Hematopoietic multipotent progenitor cell treated with erythropoietin and hydrocortisone succinate and interleukin-3 and kit ligand, for 17 days (in vitro differentiated cells): ENCODE measurements around the gene PLA2G2E.

Source experiments
- DNase-seq: peaks from one replicate; pipeline ENCODE4 v3.0.0-alpha.2; 2015; ENCODE audit warnings: low spot score

The PLA2G2E gene

GRCh38 chr1:19923137-19923952 lies at the start of gene PLA2G2E:
TSS of gene PLA2G2E (minus strand) at chr1:19923617. CDS start at chr1:19923559, 58 bp downstream.
- no peak for DNase-seq

GRCh38 chr1:19971664-19972063 lies 48.2 kb upstream of the PLA2G2E start:
- DNase-seq: no peak

- no peak for DNase-seq
Observed at GRCh38 chr1:19969898-19970660, 46.7 kb upstream of the PLA2G2E start.

- DNase-seq: no peak
Observed at GRCh38 chr1:19967808-19968207, 44.4 kb upstream of the PLA2G2E start.

- no peak for DNase-seq
Observed at GRCh38 chr1:19964542-19964941, 41.1 kb upstream of the PLA2G2E start.

- no peak for DNase-seq
Observed at GRCh38 chr1:19963636-19964035, 40.2 kb upstream of the PLA2G2E start.

- DNase-seq: no peak
Observed at GRCh38 chr1:19960591-19960990, 37.2 kb upstream of the PLA2G2E start.

GRCh38 chr1:19957779-19958178 lies 34.4 kb upstream of the PLA2G2E start:
- DNase-seq: no peak

GRCh38 chr1:19955534-19956170 lies 32.2 kb upstream of the PLA2G2E start:
- DNase-seq: no peak

- no peak for DNase-seq
Observed at GRCh38 chr1:19954059-19954458, 30.6 kb upstream of the PLA2G2E start.

GRCh38 chr1:19949016-19949415 lies 25.6 kb upstream of the PLA2G2E start:
- DNase-seq: no peak

GRCh38 chr1:19946971-19947370 lies 23.6 kb upstream of the PLA2G2E start:
- no peak for DNase-seq

GRCh38 chr1:19946331-19946751 lies 22.9 kb upstream of the PLA2G2E start:
- no peak for DNase-seq

- no peak for DNase-seq
Observed at GRCh38 chr1:19945914-19946313, 22.5 kb upstream of the PLA2G2E start.

GRCh38 chr1:19942657-19943056 lies 19.2 kb upstream of the PLA2G2E start:
- DNase-seq: no peak

GRCh38 chr1:19942088-19942487 lies 18.7 kb upstream of the PLA2G2E start:
- DNase-seq: no peak

GRCh38 chr1:19941206-19941568 lies 17.8 kb upstream of the PLA2G2E start:
- DNase-seq: no peak

- no peak for DNase-seq
Observed at GRCh38 chr1:19940486-19941205, 17.2 kb upstream of the PLA2G2E start.

- DNase-seq: no peak
Observed at GRCh38 chr1:19938472-19938871, 15.1 kb upstream of the PLA2G2E start.

GRCh38 chr1:19936061-19936750 lies 12.8 kb upstream of the PLA2G2E start:
- DNase-seq: no peak

GRCh38 chr1:19934336-19934735 lies 10.9 kb upstream of the PLA2G2E start:
- no peak for DNase-seq

GRCh38 chr1:19932866-19933265 lies 9.4 kb upstream of the PLA2G2E start:
- DNase-seq: no peak
